Erythroblast (primary cell): ENCODE data around the gene SELENBP1.

ENCODE experiments used
- GATA1 ChIP-seq: IDR thresholded peaks from 2 replicates; pipeline ENCODE4 v1.6.1; 2011; ENCODE audit warnings: low read depth, mild to moderate bottlenecking, control low read depth, low read length, moderate library complexity
- POLR2A ChIP-seq: IDR thresholded peaks from 2 replicates; pipeline ENCODE4 v1.6.1; 2011; ENCODE audit warnings: mild to moderate bottlenecking, low read length

DNA sequence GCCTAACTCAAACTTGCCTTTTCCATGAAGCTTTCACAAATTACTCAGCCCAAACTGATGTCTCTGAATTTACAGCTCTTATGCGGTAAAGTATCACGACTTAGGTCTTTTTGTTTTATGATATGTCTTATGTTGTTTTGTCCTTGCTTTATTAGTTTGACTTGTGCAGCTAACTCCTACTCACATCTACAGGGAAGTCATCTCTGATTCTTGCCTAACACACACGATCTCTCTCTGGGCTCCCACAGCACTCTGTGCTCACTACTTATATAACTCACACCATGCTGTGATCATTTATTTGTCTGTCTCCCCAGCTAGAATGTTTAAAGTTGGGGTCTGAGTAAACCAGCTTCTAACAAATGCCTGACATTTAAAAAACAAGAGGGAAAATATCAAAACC is 35.9 kb downstream of the SELENBP1 start:
- no peak for TF ChIP-seq POLR2A
- TF ChIP-seq GATA1: no peak
